OCI-LY1 (cell line): ENCODE results near the gene ZNF585A.

Experiments
- EZH2 ChIP-seq: fragments of 200-600 bp; sonication (generic), shearing (Covaris generic); IDR thresholded peaks from 2 replicates; pipeline ENCODE4 v1.8.0; 2017; ENCODE audit warnings: borderline replicate concordance, mixed run types, mild to moderate bottlenecking, antibody characterized with exemption, low read length, moderate library complexity, mixed read lengths
- TF ChIP-seq, protein P1 (sequence below): fragments of 200-600 bp; sonication (generic), shearing (Covaris generic); IDR thresholded peaks from 2 replicates; pipeline ENCODE4 v1.5.1; 2017; ENCODE audit warnings: mild to moderate bottlenecking, antibody characterized with exemption, low read length, moderate library complexity, mixed read lengths

DNA sequence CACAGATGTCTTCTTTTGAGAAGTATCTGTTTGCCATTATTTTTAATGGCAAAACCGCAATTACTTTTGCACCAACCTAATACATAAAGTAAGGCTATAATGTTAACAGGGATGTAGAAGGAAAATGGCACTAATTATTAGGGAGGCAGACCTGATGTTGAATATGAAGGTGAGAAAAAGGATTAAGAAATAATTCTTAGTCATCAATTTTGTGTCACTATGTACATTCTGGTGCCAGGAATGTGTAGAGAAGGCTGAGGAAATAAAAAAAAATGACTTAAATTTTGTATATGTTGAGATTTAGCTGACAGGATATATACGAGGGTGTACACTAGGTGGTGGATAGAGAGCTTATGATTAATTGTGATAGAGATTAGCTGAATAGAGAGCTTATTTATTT is 25.3 kb upstream of the ZNF585A start:
- TF ChIP-seq, protein P1, sequence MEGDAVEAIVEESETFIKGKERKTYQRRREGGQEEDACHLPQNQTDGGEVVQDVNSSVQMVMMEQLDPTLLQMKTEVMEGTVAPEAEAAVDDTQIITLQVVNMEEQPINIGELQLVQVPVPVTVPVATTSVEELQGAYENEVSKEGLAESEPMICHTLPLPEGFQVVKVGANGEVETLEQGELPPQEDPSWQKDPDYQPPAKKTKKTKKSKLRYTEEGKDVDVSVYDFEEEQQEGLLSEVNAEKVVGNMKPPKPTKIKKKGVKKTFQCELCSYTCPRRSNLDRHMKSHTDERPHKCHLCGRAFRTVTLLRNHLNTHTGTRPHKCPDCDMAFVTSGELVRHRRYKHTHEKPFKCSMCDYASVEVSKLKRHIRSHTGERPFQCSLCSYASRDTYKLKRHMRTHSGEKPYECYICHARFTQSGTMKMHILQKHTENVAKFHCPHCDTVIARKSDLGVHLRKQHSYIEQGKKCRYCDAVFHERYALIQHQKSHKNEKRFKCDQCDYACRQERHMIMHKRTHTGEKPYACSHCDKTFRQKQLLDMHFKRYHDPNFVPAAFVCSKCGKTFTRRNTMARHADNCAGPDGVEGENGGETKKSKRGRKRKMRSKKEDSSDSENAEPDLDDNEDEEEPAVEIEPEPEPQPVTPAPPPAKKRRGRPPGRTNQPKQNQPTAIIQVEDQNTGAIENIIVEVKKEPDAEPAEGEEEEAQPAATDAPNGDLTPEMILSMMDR = no peak
- no peak for TF ChIP-seq EZH2
